HEK293 (cell line): Measurements from ENCODE around the gene THSD7A.

Experiments used
- CTCF ChIA-PET: fragments of 350-600 bp; formaldehyde crosslinking; extraction: SDS; loops from one replicate; lab custom pipeline; 2021; ENCODE audit warnings: antibody characterized with exemption; lab: Yijun Ruan, JAX
- POLR2A ChIA-PET: fragments of 300-600 bp; formaldehyde crosslinking; extraction: SDS; loops from one replicate; lab custom pipeline; 2020; ENCODE audit warnings: antibody characterized with exemption, inconsistent platforms; lab: Yijun Ruan, JAX
- H3K27ac ChIP-seq: fragments of 200-500 bp; sonication (Bioruptor generic); 2 replicates; pipeline ENCODE4 v1.5.1; 2014; ENCODE audit warnings: low read depth, low read length, control low read depth, inconsistent platforms; ENCODE audit errors: extremely low read depth
- H3K36me3 ChIP-seq, 2 experiments: fragments of 200-500 bp in 1 of 2; sonication (Bioruptor generic) in 1 of 2; 1 replicate in 1 of 2; 2 replicates in 1 of 2; pipeline ENCODE4 v1.5.1; 2014 to 2017; ENCODE audit warnings: inconsistent platforms in 2 of 2, low read length in 2 of 2; ENCODE audit not compliant: control insufficient read depth in 2 of 2, insufficient read depth in 1 of 2
- H3K4me1 ChIP-seq: fragments of 200-500 bp; sonication (Bioruptor generic); 2 replicates; pipeline ENCODE4 v1.5.1; 2014; ENCODE audit warnings: mild to moderate bottlenecking, low read length, inconsistent platforms; ENCODE audit not compliant: control insufficient read depth, insufficient read depth
- H3K4me3 ChIP-seq: 2 replicates; pipeline ENCODE4 v1.5.1; 2011; ENCODE audit warnings: low read depth, mild to moderate bottlenecking, control low read depth, low read length, moderate library complexity
- H3K9me3 ChIP-seq: fragments of 200-500 bp; sonication (Bioruptor generic); 2 replicates; pipeline ENCODE4 v1.5.1; 2014; ENCODE audit warnings: low read depth, low read length, inconsistent platforms; ENCODE audit not compliant: control insufficient read depth, insufficient read depth
- BCL11B ChIP-seq: fragments of 450-650 bp; formaldehyde crosslinking; IDR thresholded peaks from 2 replicates; pipeline ENCODE4 v1.5.1; 2016; ENCODE audit warnings: low read depth, missing biosample characterization, missing genetic modification characterization
- SP2 ChIP-seq: fragments of 450-650 bp; formaldehyde crosslinking; IDR thresholded peaks from 2 replicates; pipeline ENCODE4 v1.5.1; 2016; ENCODE audit warnings: missing biosample characterization, missing genetic modification characterization
- TCF7L2 ChIP-seq: IDR thresholded peaks from 2 replicates; pipeline ENCODE4 v1.6.1; 2011; ENCODE audit warnings: low read depth, mild to moderate bottlenecking, inconsistent platforms, low read length, moderate library complexity, borderline replicate concordance
- ZBTB8A ChIP-seq: fragments of 450-650 bp; formaldehyde crosslinking; IDR thresholded peaks from 2 replicates; pipeline ENCODE4 v1.5.1; 2016; ENCODE audit warnings: missing biosample characterization, missing genetic modification characterization
- ZNF133 ChIP-seq: fragments of 450-650 bp; formaldehyde crosslinking; IDR thresholded peaks from 2 replicates; pipeline ENCODE4 v1.5.1; 2016; ENCODE audit warnings: missing biosample characterization, missing genetic modification characterization
- ZNF140 ChIP-seq: fragments of 450-650 bp; formaldehyde crosslinking; IDR thresholded peaks from 2 replicates; pipeline ENCODE4 v1.5.1; 2016; ENCODE audit warnings: missing biosample characterization, missing genetic modification characterization
- ZNF514 ChIP-seq: fragments of 450-650 bp; formaldehyde crosslinking; IDR thresholded peaks from 2 replicates; pipeline ENCODE4 v1.5.1; 2016; ENCODE audit warnings: missing biosample characterization, missing genetic modification characterization
- ZNF585B ChIP-seq: fragments of 450-650 bp; formaldehyde crosslinking; IDR thresholded peaks from 2 replicates; pipeline ENCODE4 v1.5.1; 2016; ENCODE audit warnings: missing biosample characterization, missing genetic modification characterization
- ZNF596 ChIP-seq: fragments of 450-650 bp; IDR thresholded peaks from 2 replicates; pipeline ENCODE4 v1.5.0; 2018; ENCODE audit warnings: missing biosample characterization, mild to moderate bottlenecking, missing genetic modification characterization, moderate library complexity
- ZNF660 ChIP-seq: fragments of 450-650 bp; IDR thresholded peaks from 2 replicates; pipeline ENCODE4 v1.5.1; 2018; ENCODE audit warnings: missing biosample characterization, mild to moderate bottlenecking, missing genetic modification characterization
- ZNF664 ChIP-seq: fragments of 450-650 bp; formaldehyde crosslinking; IDR thresholded peaks from 2 replicates; pipeline ENCODE4 v1.5.1; 2016; ENCODE audit warnings: missing biosample characterization, missing genetic modification characterization
- ZNF747 ChIP-seq: fragments of 450-650 bp; formaldehyde crosslinking; IDR thresholded peaks from 2 replicates; pipeline ENCODE4 v1.5.1; 2016; ENCODE audit warnings: missing biosample characterization, missing genetic modification characterization
- ZNF843 ChIP-seq: fragments of 450-650 bp; formaldehyde crosslinking; IDR thresholded peaks from 2 replicates; pipeline ENCODE4 v1.5.1; 2016; ENCODE audit warnings: missing biosample characterization, missing genetic modification characterization
- TF ChIP-seq, protein P1 (sequence below): fragments of 450-650 bp; formaldehyde crosslinking; IDR thresholded peaks from 2 replicates; pipeline ENCODE4 v1.5.0; 2017; ENCODE audit warnings: missing biosample characterization, missing genetic modification characterization, borderline replicate concordance
- TF ChIP-seq, protein P2 (sequence below): fragments of 450-650 bp; formaldehyde crosslinking; IDR thresholded peaks from 2 replicates; pipeline ENCODE4 v1.5.1; 2016; ENCODE audit warnings: missing biosample characterization, missing genetic modification characterization
- TF ChIP-seq, protein P3 (sequence below): fragments of 450-650 bp; formaldehyde crosslinking; conservative IDR thresholded peaks from 2 replicates; pipeline ENCODE4 v1.5.1; 2016; ENCODE audit warnings: low read depth, missing biosample characterization, missing genetic modification characterization
- TF ChIP-seq, protein P4 (sequence below): fragments of 450-650 bp; formaldehyde crosslinking; IDR thresholded peaks from 2 replicates; pipeline ENCODE4 v1.5.1; 2016; ENCODE audit warnings: missing biosample characterization, missing genetic modification characterization
- TF ChIP-seq, protein P5 (sequence below): fragments of 450-650 bp; formaldehyde crosslinking; IDR thresholded peaks from 2 replicates; pipeline ENCODE4 v1.5.1; 2016; ENCODE audit warnings: missing biosample characterization, missing genetic modification characterization

The THSD7A gene

DNA sequence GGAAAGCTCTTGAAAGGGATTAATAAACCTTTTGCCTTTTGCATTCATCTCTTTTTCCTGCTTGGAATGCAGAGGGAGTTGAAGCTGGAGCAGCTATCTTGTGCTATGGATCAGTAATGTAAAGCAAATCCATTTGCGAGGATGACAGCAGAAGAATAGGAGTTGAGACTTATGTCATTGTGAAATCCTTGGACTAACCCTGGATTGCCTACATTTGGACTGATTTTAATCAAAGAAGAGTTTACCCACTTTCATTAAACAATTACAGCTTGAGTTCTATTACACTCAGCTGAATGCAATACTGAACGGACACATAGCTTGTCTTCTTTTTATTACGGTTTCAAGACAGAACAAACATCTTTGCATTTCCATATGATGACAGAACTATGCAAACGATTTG lies 496.1 kb downstream of the THSD7A start:
- H3K27ac ChIP-seq: no peak overlapping the region
- H3K9me3 ChIP-seq: no peaks in the 10 kb centered on the region
- no peaks in the 10 kb centered on the region for H3K36me3 ChIP-seq
- ChIA-PET POLR2A (no interaction called here), CTCF (no interaction called here)
- no peaks in the 10 kb centered on the region for H3K4me1 ChIP-seq
- TF ChIP-seq, protein P1, sequence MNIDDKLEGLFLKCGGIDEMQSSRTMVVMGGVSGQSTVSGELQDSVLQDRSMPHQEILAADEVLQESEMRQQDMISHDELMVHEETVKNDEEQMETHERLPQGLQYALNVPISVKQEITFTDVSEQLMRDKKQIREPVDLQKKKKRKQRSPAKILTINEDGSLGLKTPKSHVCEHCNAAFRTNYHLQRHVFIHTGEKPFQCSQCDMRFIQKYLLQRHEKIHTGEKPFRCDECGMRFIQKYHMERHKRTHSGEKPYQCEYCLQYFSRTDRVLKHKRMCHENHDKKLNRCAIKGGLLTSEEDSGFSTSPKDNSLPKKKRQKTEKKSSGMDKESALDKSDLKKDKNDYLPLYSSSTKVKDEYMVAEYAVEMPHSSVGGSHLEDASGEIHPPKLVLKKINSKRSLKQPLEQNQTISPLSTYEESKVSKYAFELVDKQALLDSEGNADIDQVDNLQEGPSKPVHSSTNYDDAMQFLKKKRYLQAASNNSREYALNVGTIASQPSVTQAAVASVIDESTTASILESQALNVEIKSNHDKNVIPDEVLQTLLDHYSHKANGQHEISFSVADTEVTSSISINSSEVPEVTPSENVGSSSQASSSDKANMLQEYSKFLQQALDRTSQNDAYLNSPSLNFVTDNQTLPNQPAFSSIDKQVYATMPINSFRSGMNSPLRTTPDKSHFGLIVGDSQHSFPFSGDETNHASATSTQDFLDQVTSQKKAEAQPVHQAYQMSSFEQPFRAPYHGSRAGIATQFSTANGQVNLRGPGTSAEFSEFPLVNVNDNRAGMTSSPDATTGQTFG (tag by site-specific recombination): no peak
- no peak for TF ChIP-seq ZNF843 (tag by site-specific recombination)
- TF ChIP-seq ZBTB8A (tag by site-specific recombination): no peak
- TF ChIP-seq ZNF664 (tag by site-specific recombination): no peak
- no peak for TF ChIP-seq SP2 (tag by site-specific recombination)
- TF ChIP-seq, protein P2, sequence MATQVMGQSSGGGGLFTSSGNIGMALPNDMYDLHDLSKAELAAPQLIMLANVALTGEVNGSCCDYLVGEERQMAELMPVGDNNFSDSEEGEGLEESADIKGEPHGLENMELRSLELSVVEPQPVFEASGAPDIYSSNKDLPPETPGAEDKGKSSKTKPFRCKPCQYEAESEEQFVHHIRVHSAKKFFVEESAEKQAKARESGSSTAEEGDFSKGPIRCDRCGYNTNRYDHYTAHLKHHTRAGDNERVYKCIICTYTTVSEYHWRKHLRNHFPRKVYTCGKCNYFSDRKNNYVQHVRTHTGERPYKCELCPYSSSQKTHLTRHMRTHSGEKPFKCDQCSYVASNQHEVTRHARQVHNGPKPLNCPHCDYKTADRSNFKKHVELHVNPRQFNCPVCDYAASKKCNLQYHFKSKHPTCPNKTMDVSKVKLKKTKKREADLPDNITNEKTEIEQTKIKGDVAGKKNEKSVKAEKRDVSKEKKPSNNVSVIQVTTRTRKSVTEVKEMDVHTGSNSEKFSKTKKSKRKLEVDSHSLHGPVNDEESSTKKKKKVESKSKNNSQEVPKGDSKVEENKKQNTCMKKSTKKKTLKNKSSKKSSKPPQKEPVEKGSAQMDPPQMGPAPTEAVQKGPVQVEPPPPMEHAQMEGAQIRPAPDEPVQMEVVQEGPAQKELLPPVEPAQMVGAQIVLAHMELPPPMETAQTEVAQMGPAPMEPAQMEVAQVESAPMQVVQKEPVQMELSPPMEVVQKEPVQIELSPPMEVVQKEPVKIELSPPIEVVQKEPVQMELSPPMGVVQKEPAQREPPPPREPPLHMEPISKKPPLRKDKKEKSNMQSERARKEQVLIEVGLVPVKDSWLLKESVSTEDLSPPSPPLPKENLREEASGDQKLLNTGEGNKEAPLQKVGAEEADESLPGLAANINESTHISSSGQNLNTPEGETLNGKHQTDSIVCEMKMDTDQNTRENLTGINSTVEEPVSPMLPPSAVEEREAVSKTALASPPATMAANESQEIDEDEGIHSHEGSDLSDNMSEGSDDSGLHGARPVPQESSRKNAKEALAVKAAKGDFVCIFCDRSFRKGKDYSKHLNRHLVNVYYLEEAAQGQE (tag by site-specific recombination): no peak
- TF ChIP-seq, protein P3, sequence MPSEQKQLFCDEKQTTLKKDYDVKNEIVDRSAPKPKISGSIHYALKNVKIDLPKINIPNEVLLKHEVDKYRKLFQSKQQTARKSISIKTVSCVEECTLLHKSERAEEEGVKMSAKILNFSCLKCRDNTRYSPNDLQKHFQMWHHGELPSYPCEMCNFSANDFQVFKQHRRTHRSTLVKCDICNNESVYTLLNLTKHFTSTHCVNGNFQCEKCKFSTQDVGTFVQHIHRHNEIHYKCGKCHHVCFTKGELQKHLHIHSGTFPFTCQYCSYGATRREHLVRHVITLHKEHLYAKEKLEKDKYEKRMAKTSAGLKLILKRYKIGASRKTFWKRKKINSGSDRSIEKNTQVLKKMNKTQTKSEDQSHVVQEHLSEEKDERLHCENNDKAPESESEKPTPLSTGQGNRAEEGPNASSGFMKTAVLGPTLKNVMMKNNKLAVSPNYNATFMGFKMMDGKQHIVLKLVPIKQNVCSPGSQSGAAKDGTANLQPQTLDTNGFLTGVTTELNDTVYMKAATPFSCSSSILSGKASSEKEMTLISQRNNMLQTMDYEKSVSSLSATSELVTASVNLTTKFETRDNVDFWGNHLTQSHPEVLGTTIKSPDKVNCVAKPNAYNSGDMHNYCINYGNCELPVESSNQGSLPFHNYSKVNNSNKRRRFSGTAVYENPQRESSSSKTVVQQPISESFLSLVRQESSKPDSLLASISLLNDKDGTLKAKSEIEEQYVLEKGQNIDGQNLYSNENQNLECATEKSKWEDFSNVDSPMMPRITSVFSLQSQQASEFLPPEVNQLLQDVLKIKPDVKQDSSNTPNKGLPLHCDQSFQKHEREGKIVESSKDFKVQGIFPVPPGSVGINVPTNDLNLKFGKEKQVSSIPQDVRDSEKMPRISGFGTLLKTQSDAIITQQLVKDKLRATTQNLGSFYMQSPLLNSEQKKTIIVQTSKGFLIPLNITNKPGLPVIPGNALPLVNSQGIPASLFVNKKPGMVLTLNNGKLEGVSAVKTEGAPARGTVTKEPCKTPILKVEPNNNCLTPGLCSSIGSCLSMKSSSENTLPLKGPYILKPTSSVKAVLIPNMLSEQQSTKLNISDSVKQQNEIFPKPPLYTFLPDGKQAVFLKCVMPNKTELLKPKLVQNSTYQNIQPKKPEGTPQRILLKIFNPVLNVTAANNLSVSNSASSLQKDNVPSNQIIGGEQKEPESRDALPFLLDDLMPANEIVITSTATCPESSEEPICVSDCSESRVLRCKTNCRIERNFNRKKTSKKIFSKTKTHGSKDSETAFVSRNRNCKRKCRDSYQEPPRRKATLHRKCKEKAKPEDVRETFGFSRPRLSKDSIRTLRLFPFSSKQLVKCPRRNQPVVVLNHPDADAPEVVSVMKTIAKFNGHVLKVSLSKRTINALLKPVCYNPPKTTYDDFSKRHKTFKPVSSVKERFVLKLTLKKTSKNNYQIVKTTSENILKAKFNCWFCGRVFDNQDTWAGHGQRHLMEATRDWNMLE: no peak
- no peak for TF ChIP-seq ZNF660 (tag by site-specific recombination)
- no peak for TF ChIP-seq ZNF585B (tag by site-specific recombination)
- H3K4me3 ChIP-seq: no peak overlapping the region

DNA sequence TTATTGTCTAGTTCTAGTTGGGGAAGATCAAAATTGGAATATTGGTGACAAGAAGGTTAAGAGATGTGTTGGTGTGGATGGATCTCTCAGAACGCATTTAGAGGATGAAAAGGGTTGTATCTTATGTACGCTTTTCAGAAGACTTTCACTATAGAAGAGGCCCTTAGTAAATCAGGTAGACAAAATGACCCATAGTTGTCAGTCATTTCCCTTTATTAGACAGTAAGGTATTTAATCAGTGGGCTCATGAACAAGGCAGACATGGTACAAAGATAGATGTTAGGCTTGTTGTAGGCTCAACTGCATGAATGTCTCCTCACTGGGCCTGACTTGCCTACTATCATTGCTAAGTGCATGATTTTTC lies 499.2 kb downstream of the THSD7A start:
- no peak overlapping the region for H3K4me3 ChIP-seq
- H3K9me3 ChIP-seq: no peaks in the 10 kb centered on the region
- no peak overlapping the region for H3K27ac ChIP-seq
- CTCF ChIA-PET: no interaction called here
- H3K4me1 ChIP-seq: no peaks in the 10 kb centered on the region
- H3K36me3 ChIP-seq: no peaks in the 10 kb centered on the region
- POLR2A ChIA-PET: no interaction called here
- no peak for TF ChIP-seq ZNF514
- TF ChIP-seq ZNF133 (tag by site-specific recombination): no peak
- TF ChIP-seq, protein P4, sequence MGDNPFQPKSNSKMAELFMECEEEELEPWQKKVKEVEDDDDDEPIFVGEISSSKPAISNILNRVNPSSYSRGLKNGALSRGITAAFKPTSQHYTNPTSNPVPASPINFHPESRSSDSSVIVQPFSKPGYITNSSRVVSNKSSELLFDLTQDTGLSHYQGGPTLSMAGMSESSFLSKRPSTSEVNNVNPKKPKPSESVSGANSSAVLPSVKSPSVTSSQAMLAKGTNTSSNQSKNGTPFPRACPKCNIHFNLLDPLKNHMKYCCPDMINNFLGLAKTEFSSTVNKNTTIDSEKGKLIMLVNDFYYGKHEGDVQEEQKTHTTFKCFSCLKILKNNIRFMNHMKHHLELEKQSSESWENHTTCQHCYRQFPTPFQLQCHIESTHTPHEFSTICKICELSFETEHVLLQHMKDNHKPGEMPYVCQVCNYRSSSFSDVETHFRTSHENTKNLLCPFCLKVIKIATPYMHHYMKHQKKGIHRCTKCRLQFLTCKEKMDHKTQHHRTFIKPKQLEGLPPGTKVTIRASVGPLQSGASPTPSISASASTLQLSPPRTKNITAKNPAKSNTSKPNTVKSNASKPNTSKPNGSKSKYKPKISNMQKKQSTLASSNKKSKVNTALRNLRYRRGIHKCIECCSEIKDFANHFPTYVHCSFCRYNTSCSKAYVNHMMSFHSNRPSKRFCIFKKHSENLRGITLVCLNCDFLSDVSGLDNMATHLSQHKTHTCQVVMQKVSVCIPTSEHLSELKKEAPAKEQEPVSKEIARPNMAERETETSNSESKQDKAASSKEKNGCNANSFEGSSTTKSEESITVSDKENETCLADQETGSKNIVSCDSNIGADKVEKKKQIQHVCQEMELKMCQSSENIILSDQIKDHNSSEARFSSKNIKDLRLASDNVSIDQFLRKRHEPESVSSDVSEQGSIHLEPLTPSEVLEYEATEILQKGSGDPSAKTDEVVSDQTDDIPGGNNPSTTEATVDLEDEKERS (tag by site-specific recombination): no peak
- TF ChIP-seq TCF7L2: no peak
- no peak for TF ChIP-seq ZNF747 (tag by site-specific recombination)
- TF ChIP-seq ZNF140 (tag by site-specific recombination): no peak
- TF ChIP-seq ZNF596 (tag by site-specific recombination): no peak
- TF ChIP-seq, protein P5, sequence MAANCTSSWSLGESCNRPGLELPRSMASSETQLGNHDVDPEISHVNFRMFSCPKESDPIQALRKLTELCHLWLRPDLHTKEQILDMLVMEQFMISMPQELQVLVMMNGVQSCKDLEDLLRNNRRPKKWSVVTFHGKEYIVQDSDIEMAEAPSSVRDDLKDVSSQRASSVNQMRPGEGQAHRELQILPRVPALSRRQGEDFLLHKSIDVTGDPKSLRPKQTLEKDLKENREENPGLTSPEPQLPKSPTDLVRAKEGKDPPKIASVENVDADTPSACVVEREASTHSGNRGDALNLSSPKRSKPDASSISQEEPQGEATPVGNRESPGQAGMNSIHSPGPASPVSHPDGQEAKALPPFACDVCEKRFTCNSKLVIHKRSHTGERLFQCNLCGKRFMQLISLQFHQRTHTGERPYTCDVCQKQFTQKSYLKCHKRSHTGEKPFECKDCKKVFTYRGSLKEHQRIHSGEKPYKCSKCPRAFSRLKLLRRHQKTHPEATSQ (tag by site-specific recombination): no peak
- no peak for TF ChIP-seq BCL11B
